GM12878 (cell line): ENCODE results near the gene GATAD2B. TPM values are rescaled to one million over a fixed set of nuclear protein-coding genes. Genes with fewer than 3 reads are reported as not detected.
A peak's percentile ranks its signal among the peaks of the same experiment; 100 is the strongest.

Source experiments
- ATAC-seq: fragments of 200-7000 bp; cut with Tn5 transposase; 3 replicates; pipeline ENCODE4 v1.9.1; 2020; ENCODE audit warnings: mild to moderate bottlenecking, moderate library complexity
- BruUV-seq: library from RNA; stranded (reverse); fragments of 400-500 nt; replicated peaks from 2 replicates; lab custom pipeline; 2021; lab: Mats Ljungman, UMichigan
- CTCF ChIA-PET: fragments of 300-600 bp; sonication (Branson Sonifier 250); formaldehyde crosslinking; extraction: SDS; loops from one replicate; lab custom pipeline; 2021; ENCODE audit warnings: inconsistent platforms; lab: Yijun Ruan, JAX
- POLR2A ChIA-PET: fragments of 350-600 bp; formaldehyde crosslinking; extraction: SDS; loops from one replicate; lab custom pipeline; 2021; ENCODE audit warnings: inconsistent platforms; lab: Charles Lee
- RAD21 ChIA-PET: fragments of 300-600 bp; sonication (Branson Sonifier 250); formaldehyde crosslinking; loops from one replicate; lab custom pipeline; 2023; ENCODE audit warnings: antibody characterized with exemption; ENCODE audit not compliant: unreplicated experiment; lab: Charles Lee
- SMC1A ChIA-PET: fragments of 300-600 bp; sonication (Branson Sonifier 250); formaldehyde crosslinking; loops from one replicate; lab custom pipeline; 2023; ENCODE audit not compliant: unreplicated experiment, uncharacterized antibody; lab: Charles Lee
- DNase-seq: peaks from one replicate; pipeline ENCODE4 v3.0.0-alpha.2; 2011; ENCODE audit warnings: low read depth, low spot score
- FAIRE-seq: peaks from 3 replicates; lab custom pipeline; 2011; peaks lifted over from hg19 to GRCh38; lab: Jason Lieb, UNC
- H2AFZ ChIP-seq: 2 replicates; pipeline ENCODE4 v1.6.0; 2011; ENCODE audit warnings: low read depth, low read length, control low read depth; ENCODE audit not compliant: control insufficient read depth
- H3K27ac ChIP-seq: 2 replicates; pipeline ENCODE4 v1.5.1; 2011; ENCODE audit warnings: control low read depth; ENCODE audit not compliant: control insufficient read depth, insufficient read depth
- H3K27me3 ChIP-seq, 2 experiments: replicated peaks in 1 of 2; 2 replicates each; pipeline versions ENCODE4 v1.6.0 to v1.6.1; 2011; ENCODE audit warnings: low read length in 1 of 2; ENCODE audit not compliant: control insufficient read depth in 2 of 2, insufficient read depth in 2 of 2
- H3K36me3 ChIP-seq, 2 experiments: 2 replicates each; pipeline ENCODE4 v1.5.1; 2011; ENCODE audit warnings: low read length in 1 of 2; ENCODE audit not compliant: control insufficient read depth in 2 of 2, insufficient read depth in 2 of 2
- H3K4me1 ChIP-seq: 2 replicates; pipeline ENCODE4 v1.6.1; 2011; ENCODE audit warnings: mild to moderate bottlenecking, low read length, moderate library complexity, mixed read lengths; ENCODE audit not compliant: control insufficient read depth, insufficient read depth
- H3K4me2 ChIP-seq: 2 replicates; pipeline ENCODE4 v1.6.0; 2011; ENCODE audit warnings: control low read depth; ENCODE audit not compliant: control insufficient read depth, insufficient read depth
- H3K4me3 ChIP-seq: fragments of 200-600 bp; sonication (generic); 2 replicates; pipeline ENCODE4 v1.5.1; 2016
- H3K79me2 ChIP-seq: 2 replicates; pipeline ENCODE4 v1.6.0; 2011; ENCODE audit warnings: low read length; ENCODE audit not compliant: control insufficient read depth, insufficient read depth
- H3K9ac ChIP-seq: 2 replicates; pipeline ENCODE4 v1.8.0; 2011; ENCODE audit warnings: low read length, control low read depth, mixed read lengths; ENCODE audit not compliant: control insufficient read depth, insufficient read depth
- H3K9me3 ChIP-seq: replicated peaks from 3 replicates; pipeline ENCODE4 v1.5.1; 2011; ENCODE audit warnings: mild to moderate bottlenecking, low read length; ENCODE audit not compliant: control insufficient read depth, insufficient read depth
- H4K20me1 ChIP-seq: 2 replicates; pipeline ENCODE4 v1.6.0; 2011; ENCODE audit not compliant: control insufficient read depth, insufficient read depth
- ATF7 ChIP-seq: fragments of 450-650 bp; IDR thresholded peaks from 2 replicates; pipeline ENCODE4 v1.6.1; 2016; ENCODE audit warnings: low read depth, mild to moderate bottlenecking
- BMI1 ChIP-seq: fragments of 450-650 bp; IDR thresholded peaks from 2 replicates; pipeline ENCODE4 v1.6.1; 2016; ENCODE audit warnings: mild to moderate bottlenecking, moderate library complexity, borderline replicate concordance
- CREB1 ChIP-seq: IDR thresholded peaks from 2 replicates; pipeline ENCODE4 v1.6.1; 2012; ENCODE audit warnings: low read depth, mild to moderate bottlenecking, inconsistent platforms
- CREM ChIP-seq: IDR thresholded peaks from 2 replicates; pipeline ENCODE4 v1.6.1; 2014; ENCODE audit warnings: antibody characterized with exemption, low read depth
- GATAD2B ChIP-seq: fragments of 450-650 bp; conservative IDR thresholded peaks from 2 replicates; pipeline ENCODE4 v1.6.1; 2017; ENCODE audit warnings: low read depth, mild to moderate bottlenecking, moderate library complexity
- KLF5 ChIP-seq: fragments of 450-650 bp; IDR thresholded peaks from 2 replicates; pipeline ENCODE4 v1.6.1; 2014; ENCODE audit warnings: mild to moderate bottlenecking; ENCODE audit not compliant: partially characterized antibody
- POLR2A ChIP-seq: IDR thresholded peaks from 2 replicates; pipeline ENCODE4 v1.6.1; 2011; ENCODE audit warnings: low read depth, mild to moderate bottlenecking, low read length
- POLR2AphosphoS5 ChIP-seq: IDR thresholded peaks from 2 replicates; pipeline ENCODE4 v1.6.1; 2011; ENCODE audit warnings: mild to moderate bottlenecking, low read length, inconsistent platforms
- RELA ChIP-seq: fragments of 450-650 bp; IDR thresholded peaks from 2 replicates; pipeline ENCODE4 v1.8.0; 2014; ENCODE audit warnings: borderline replicate concordance; ENCODE audit not compliant: partially characterized antibody
- ZNF217 ChIP-seq: fragments of 450-650 bp; IDR thresholded peaks from 2 replicates; pipeline ENCODE4 v1.6.1; 2017; ENCODE audit warnings: antibody characterized with exemption, mild to moderate bottlenecking
- WGBS: methylation state at CpG from one replicate; pipeline ENCODE4 v1.1.6; 2016; ENCODE audit warnings: low lambda C conversion rate; ENCODE audit not compliant: insufficient replicate concordance, insufficient coverage; ENCODE audit errors: missing lambda C conversion rate; 5-methylcytosine and 5-hydroxymethylcytosine counted together
- in situ Hi-C: fragments of 300-500 bp; cut with MboI; formaldehyde crosslinking; loops from 9 replicates; pipeline ENCODE4 v1.14.3; 2018; ENCODE audit warnings: mixed read lengths
- intact Hi-C: fragments of 100-400 bp; cut with micrococcal nuclease; formaldehyde crosslinking; loops from one replicate; pipeline ENCODE4 v1.14.2; 2022; ENCODE audit not compliant: unreplicated experiment
- polyA plus RNA-seq, 11 experiments: library from polyadenylated mRNA; depleted of rRNA in 4 of 11; unstranded in 6 of 11; stranded (reverse) in 5 of 11; fragments of >200 nt; fragmentation: Nextera tagmentation in 4 of 11; fragmentation: Illumina TruSeq in 1 of 11; extraction: Ambion mirVana in 4 of 11; extraction: Trizol in 1 of 11; gene quantifications; 1 replicate in 1 of 11; 2 replicates in 10 of 11; pipeline versions ENCODE4 v1.2.1 to v1.2.3, GENCODE V29; 2011 to 2016; ENCODE audit warnings: inconsistent platforms in 2 of 11, missing spikeins in 2 of 11, low read depth in 1 of 11
- total RNA-seq, 4 experiments: library from RNA; depleted of rRNA in 3 of 4; stranded (reverse); fragments of >200 nt in 3 of 4; fragmentation: Illumina TruSeq in 1 of 4; extraction: Trizol in 1 of 4; gene quantifications; 2 replicates each; pipeline versions ENCODE4 v1.2.1 to v1.2.3, GENCODE V29; 2013 to 2021
- TF ChIP-seq, protein P1 (sequence below): IDR thresholded peaks from 2 replicates; pipeline ENCODE4 v1.6.1; 2011; ENCODE audit warnings: low read depth, mild to moderate bottlenecking, low read length, moderate library complexity, borderline replicate concordance; ENCODE audit errors: extremely low read depth
- TF ChIP-seq, protein P2 (sequence below): fragments of 450-650 bp; formaldehyde crosslinking; IDR thresholded peaks from 2 replicates; pipeline ENCODE4 v1.5.0; 2022; ENCODE audit warnings: mild to moderate bottlenecking, missing genetic modification characterization
- TF ChIP-seq, protein P3 (sequence below): IDR thresholded peaks from 2 replicates; pipeline ENCODE4 v1.6.1; 2012; ENCODE audit warnings: low read length, inconsistent platforms
- TF ChIP-seq, protein P4 (sequence below): fragments of 450-650 bp; IDR thresholded peaks from 2 replicates; pipeline ENCODE4 v1.6.1; 2016; ENCODE audit warnings: mild to moderate bottlenecking

The GATAD2B gene
- total and polyA plus RNA-seq, 10 of the 15 experiments (the other 5 are each of a cell fraction or from before 2014, with no cell fraction given): 2.4 to 63.1 (median 8.7) TPM

DNA sequence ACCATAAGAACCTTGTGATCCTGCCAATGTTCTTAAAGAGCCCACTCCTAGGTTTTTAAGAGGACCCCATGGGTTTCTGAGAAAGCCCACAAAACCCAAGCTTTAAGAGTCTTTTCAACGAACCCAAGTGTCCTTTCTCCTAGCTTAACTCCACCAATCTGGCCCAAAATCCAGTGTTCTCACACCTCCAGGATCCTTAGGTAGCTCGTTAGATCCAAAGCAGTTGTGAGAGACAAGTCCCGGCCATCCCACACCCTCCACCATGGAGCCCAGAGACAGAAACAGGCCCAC lies 22.0 kb upstream of the GATAD2B start (continued):
- TF ChIP-seq GATAD2B: no peak

DNA sequence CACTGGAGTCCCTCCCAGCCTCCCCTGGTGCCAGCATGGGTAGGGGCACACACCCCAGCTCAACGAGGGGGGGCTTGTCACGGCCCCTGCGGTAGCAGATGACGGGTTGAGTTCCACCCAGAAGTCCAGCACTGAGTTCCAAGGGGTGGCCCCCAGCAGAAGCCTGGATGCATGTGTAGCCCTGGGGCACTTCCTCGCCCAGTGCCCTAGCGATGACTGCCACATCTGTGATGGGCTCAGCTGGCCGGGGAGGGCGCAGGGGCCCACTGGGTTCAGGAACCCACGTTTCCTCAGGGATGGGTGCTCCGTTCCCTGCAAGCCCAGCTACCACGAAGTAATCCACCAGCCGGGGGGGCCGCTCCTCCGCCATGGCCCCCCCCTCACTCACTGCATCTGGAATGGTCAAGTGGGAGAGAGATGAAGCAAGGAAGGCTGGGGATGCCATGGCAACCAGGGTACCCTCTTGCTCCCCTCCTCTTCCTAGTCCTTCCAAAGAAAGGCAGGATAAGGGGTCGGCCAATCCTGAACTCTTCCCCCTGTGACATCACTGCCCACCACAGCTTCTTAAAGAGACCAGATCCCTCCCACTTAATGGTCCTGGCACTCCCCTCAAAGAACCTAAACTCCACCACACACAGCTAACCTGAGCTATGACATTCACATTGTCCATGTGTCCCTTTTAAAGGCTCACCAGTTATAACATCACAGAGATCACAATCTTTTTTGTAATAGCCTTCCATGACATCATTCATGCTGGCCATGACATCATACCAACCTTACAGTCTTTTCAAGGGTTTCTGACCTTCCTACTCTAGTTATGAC lies 21.4 kb upstream of the GATAD2B start:
- H4K20me1 ChIP-seq: no peaks in the 10 kb centered on the region
- no peaks in the 10 kb centered on the region for H3K27me3 ChIP-seq
- peak overlapping the region; percentile 99 for H3K9ac ChIP-seq
- H3K79me2 ChIP-seq: peaks cover 28% of the 10 kb centered on the region
- no peaks in the 10 kb centered on the region for H3K9me3 ChIP-seq
- peak overlapping the region; percentile 62; the same call in 1 of the 2 replicates for H2AFZ ChIP-seq
- CTCF ChIA-PET: interaction anchor here (0.6 to 4.8 kb wide), 10 partner anchors 21 to 266 kb away, joined by 3 to 54 read pairs (median 8); partner anchors contain the start of genes CREB3L4, GATAD2B, NPR1 and RAB13
- FAIRE-seq (peak; percentile 74), ATAC-seq (no peak), DNase-seq (no peak)
- WGBS: 85% methylated on average over 15 of the region's 15 CpGs
- H3K4me1 ChIP-seq: peaks cover 18% of the 10 kb centered on the region
- RAD21 ChIA-PET: interaction anchor here (0.7 to 4.9 kb wide), 17 partner anchors 12 to 1153 kb away, joined by 3 to 55 read pairs (median 11); partner anchors contain the start of genes CREB3L4, CRTC2, GATAD2B and JTB
- peak overlapping the region; percentile 100 for H3K4me3 ChIP-seq
- peak overlapping the region; percentile 95 for H3K27ac ChIP-seq
- H3K4me2 ChIP-seq: peak overlapping the region; percentile 100
- SMC1A ChIA-PET: interaction anchor here (0.7 to 4.5 kb wide), 20 partner anchors 13 to 272 kb away, joined by 3 to 59 read pairs (median 5); partner anchors contain the start of genes CREB3L4, GATAD2B, RPS27 and SLC39A1
- in situ Hi-C loops (no loop called here), intact Hi-C loops (loop anchor here (2.0 kb wide), 1 partner anchor 21 kb away; the partner anchor contains the start of gene GATAD2B)
- POLR2A ChIA-PET: interaction anchor here (0.6 to 5.3 kb wide), 17 partner anchors 10 to 188 kb away, joined by 3 to 83 read pairs (median 5); partner anchors contain the start of genes CREB3L4, GATAD2B, JTB and RAB13
- no TSS peak for BruUV-seq
- H3K36me3 ChIP-seq: peaks cover 18 to 21% of the 10 kb centered on the region in 2 experiments; a peak in 3 of 4 replicates
- TF ChIP-seq, protein P1, sequence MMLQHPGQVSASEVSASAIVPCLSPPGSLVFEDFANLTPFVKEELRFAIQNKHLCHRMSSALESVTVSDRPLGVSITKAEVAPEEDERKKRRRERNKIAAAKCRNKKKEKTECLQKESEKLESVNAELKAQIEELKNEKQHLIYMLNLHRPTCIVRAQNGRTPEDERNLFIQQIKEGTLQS: no peak
- TF ChIP-seq ZNF217 (no peak), POLR2AphosphoS5 (peak; percentile 18; the same call in 1 of the 2 replicates), CREB1 (peak; percentile 96), BMI1 (no peak), RELA (no peak), CREM (peak; percentile 90), KLF5 (no peak), POLR2A (no peak), GATAD2B (no peak), ATF7 (peak; percentile 96)
- TF ChIP-seq, protein P2, sequence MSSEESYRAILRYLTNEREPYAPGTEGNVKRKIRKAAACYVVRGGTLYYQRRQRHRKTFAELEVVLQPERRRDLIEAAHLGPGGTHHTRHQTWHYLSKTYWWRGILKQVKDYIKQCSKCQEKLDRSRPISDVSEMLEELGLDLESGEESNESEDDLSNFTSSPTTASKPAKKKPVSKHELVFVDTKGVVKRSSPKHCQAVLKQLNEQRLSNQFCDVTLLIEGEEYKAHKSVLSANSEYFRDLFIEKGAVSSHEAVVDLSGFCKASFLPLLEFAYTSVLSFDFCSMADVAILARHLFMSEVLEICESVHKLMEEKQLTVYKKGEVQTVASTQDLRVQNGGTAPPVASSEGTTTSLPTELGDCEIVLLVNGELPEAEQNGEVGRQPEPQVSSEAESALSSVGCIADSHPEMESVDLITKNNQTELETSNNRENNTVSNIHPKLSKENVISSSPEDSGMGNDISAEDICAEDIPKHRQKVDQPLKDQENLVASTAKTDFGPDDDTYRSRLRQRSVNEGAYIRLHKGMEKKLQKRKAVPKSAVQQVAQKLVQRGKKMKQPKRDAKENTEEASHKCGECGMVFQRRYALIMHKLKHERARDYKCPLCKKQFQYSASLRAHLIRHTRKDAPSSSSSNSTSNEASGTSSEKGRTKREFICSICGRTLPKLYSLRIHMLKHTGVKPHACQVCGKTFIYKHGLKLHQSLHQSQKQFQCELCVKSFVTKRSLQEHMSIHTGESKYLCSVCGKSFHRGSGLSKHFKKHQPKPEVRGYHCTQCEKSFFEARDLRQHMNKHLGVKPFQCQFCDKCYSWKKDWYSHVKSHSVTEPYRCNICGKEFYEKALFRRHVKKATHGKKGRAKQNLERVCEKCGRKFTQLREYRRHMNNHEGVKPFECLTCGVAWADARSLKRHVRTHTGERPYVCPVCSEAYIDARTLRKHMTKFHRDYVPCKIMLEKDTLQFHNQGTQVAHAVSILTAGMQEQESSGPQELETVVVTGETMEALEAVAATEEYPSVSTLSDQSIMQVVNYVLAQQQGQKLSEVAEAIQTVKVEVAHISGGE: no peak
- TF ChIP-seq, protein P3, sequence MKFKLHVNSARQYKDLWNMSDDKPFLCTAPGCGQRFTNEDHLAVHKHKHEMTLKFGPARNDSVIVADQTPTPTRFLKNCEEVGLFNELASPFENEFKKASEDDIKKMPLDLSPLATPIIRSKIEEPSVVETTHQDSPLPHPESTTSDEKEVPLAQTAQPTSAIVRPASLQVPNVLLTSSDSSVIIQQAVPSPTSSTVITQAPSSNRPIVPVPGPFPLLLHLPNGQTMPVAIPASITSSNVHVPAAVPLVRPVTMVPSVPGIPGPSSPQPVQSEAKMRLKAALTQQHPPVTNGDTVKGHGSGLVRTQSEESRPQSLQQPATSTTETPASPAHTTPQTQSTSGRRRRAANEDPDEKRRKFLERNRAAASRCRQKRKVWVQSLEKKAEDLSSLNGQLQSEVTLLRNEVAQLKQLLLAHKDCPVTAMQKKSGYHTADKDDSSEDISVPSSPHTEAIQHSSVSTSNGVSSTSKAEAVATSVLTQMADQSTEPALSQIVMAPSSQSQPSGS: peak; percentile 69; the same call in 1 of the 2 replicates
- TF ChIP-seq, protein P4, sequence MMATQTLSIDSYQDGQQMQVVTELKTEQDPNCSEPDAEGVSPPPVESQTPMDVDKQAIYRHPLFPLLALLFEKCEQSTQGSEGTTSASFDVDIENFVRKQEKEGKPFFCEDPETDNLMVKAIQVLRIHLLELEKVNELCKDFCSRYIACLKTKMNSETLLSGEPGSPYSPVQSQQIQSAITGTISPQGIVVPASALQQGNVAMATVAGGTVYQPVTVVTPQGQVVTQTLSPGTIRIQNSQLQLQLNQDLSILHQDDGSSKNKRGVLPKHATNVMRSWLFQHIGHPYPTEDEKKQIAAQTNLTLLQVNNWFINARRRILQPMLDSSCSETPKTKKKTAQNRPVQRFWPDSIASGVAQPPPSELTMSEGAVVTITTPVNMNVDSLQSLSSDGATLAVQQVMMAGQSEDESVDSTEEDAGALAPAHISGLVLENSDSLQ: 0 out of 2 replicates have a peak, but pooled peaks have one; percentile 10
